Trophoblast cell (in vitro differentiated cells and primary cell): ENCODE measurements around the gene RYK.

Source experiments
- DNase-seq, 2 donors: peaks; one replicate each; pipeline ENCODE4 v3.0.0-alpha.2; 2016
- H2AFZ ChIP-seq: 2 replicates; pipeline ENCODE4 v1.6.1; 2013; ENCODE audit warnings: low read length, moderate library complexity, mild to moderate bottlenecking; ENCODE audit not compliant: insufficient read depth, poor library complexity
- H2AK5ac ChIP-seq: 2 replicates; pipeline ENCODE4 v1.6.1; 2013; ENCODE audit warnings: mild to moderate bottlenecking, low read length
- H2BK120ac ChIP-seq: 2 replicates; pipeline ENCODE4 v1.6.1; 2013; ENCODE audit warnings: low read length, mild to moderate bottlenecking, moderate library complexity; ENCODE audit not compliant: insufficient read depth, poor library complexity
- H2BK12ac ChIP-seq: 2 replicates; pipeline ENCODE4 v1.6.1; 2013; ENCODE audit warnings: mild to moderate bottlenecking, low read length, moderate library complexity
- H2BK5ac ChIP-seq: 2 replicates; pipeline ENCODE4 v1.6.1; 2013; ENCODE audit warnings: low read length, low read depth, moderate library complexity, mild to moderate bottlenecking; ENCODE audit not compliant: poor library complexity
- H3K14ac ChIP-seq: 2 replicates; pipeline ENCODE4 v1.6.1; 2013; ENCODE audit warnings: mild to moderate bottlenecking, low read length
- H3K18ac ChIP-seq: 2 replicates; pipeline ENCODE4 v1.6.1; 2013; ENCODE audit warnings: mild to moderate bottlenecking, low read length
- H3K23ac ChIP-seq: 2 replicates; pipeline ENCODE4 v1.6.1; 2013; ENCODE audit warnings: low read length
- H3K27ac ChIP-seq: 2 replicates; pipeline ENCODE4 v1.5.1; 2013; ENCODE audit warnings: low read depth, mild to moderate bottlenecking, inconsistent platforms, low read length, moderate library complexity
- H3K27me3 ChIP-seq: 2 replicates; pipeline ENCODE4 v1.6.1; 2013; ENCODE audit warnings: inconsistent platforms, mild to moderate bottlenecking, low read length, moderate library complexity; ENCODE audit not compliant: insufficient read depth
- H3K36me3 ChIP-seq, 2 experiments: 1 replicate in 1 of 2; 2 replicates in 1 of 2; pipeline ENCODE4 v1.6.1; 2013; ENCODE audit warnings: low read length in 2 of 2, mild to moderate bottlenecking in 2 of 2, moderate library complexity in 1 of 2; ENCODE audit not compliant: insufficient read depth in 2 of 2, control insufficient read depth in 1 of 2
- H3K4ac ChIP-seq: 2 replicates; pipeline ENCODE4 v1.6.1; 2013; ENCODE audit warnings: low read depth, mild to moderate bottlenecking, low read length, moderate library complexity
- H3K4me1 ChIP-seq, 2 experiments: 1 replicate in 1 of 2; 2 replicates in 1 of 2; pipeline ENCODE4 v1.6.1; 2013; ENCODE audit warnings: low read length in 2 of 2, mild to moderate bottlenecking in 2 of 2, moderate library complexity in 1 of 2; ENCODE audit not compliant: insufficient read depth in 2 of 2, control insufficient read depth in 1 of 2
- H3K4me2 ChIP-seq: 2 replicates; pipeline ENCODE4 v1.6.1; 2013; ENCODE audit warnings: inconsistent platforms, mild to moderate bottlenecking, low read length, moderate library complexity
- H3K4me3 ChIP-seq: 2 replicates; pipeline ENCODE4 v1.5.1; 2013; ENCODE audit warnings: mild to moderate bottlenecking, low read depth, low read length, inconsistent platforms
- H3K79me1 ChIP-seq: one replicate; pipeline ENCODE4 v1.6.1; 2013; ENCODE audit warnings: low read length
- H3K79me2 ChIP-seq: 2 replicates; pipeline ENCODE4 v1.6.1; 2013; ENCODE audit warnings: low read length, mild to moderate bottlenecking; ENCODE audit not compliant: control insufficient read depth, insufficient read depth, poor library complexity
- H3K9ac ChIP-seq: 2 replicates; pipeline ENCODE4 v1.6.1; 2013; ENCODE audit warnings: mild to moderate bottlenecking, low read length
- H3K9me3 ChIP-seq: 2 replicates; pipeline ENCODE4 v1.6.1; 2013; ENCODE audit warnings: low read depth, mild to moderate bottlenecking, control low read depth, inconsistent platforms, low read length; ENCODE audit not compliant: insufficient read depth
- H4K12ac ChIP-seq: 2 replicates; pipeline ENCODE4 v1.6.1; 2013; ENCODE audit warnings: low read depth, mild to moderate bottlenecking, low read length, moderate library complexity
- H4K8ac ChIP-seq: 2 replicates; pipeline ENCODE4 v1.6.1; 2013; ENCODE audit warnings: low read depth, mild to moderate bottlenecking, low read length, moderate library complexity
- H4K91ac ChIP-seq: one replicate; pipeline ENCODE4 v1.6.1; 2013; ENCODE audit warnings: low read depth, mild to moderate bottlenecking, low read length, moderate library complexity
- WGBS: extraction: QIAGEN DNeasy Blood & Tissue Kit; methylation state at CpG from one replicate; pipeline ENCODE4 v1.1.7; 2013; ENCODE audit warnings: missing lambda C conversion rate; ENCODE audit not compliant: insufficient read length, insufficient coverage; ENCODE audit errors: extremely low coverage; 5-methylcytosine and 5-hydroxymethylcytosine counted together

Gene RYK

GRCh38 chr3:134179508-134179907, 71.2 kb downstream of the RYK start:
- Histone ChIP-seq H3K23ac (no peak overlapping the region), H3K9ac (no peak overlapping the region), H3K4me3 (no peak overlapping the region), H3K4me2 (no peak overlapping the region), H3K4ac (no peak overlapping the region), H2BK120ac (no peak overlapping the region), H3K9me3 (no peaks in the 10 kb centered on the region), H4K8ac (no peak overlapping the region), H2BK12ac (no peak overlapping the region), H4K91ac (no peak overlapping the region), H4K12ac (no peak overlapping the region), H3K27me3 (no peaks in the 10 kb centered on the region), H2BK5ac (no peak overlapping the region), H3K36me3 (peaks cover 6 to 11% of the 10 kb centered on the region in 2 experiments), H3K27ac (no peak overlapping the region), H3K79me2 (no peaks in the 10 kb centered on the region), H3K14ac (no peak overlapping the region), H3K79me1 (no peaks in the 10 kb centered on the region), H2AFZ (no peak overlapping the region), H3K4me1 (no peaks in the 10 kb centered on the region), H2AK5ac (no peak overlapping the region), H3K18ac (no peak overlapping the region)
- no peak for DNase-seq
- no CpG with 5 or more reads among the region's 2 CpGs for WGBS

GRCh38 chr3:134163096-134163495, 87.6 kb downstream of the RYK start:
- Histone ChIP-seq H3K4me3 (no peak overlapping the region), H3K14ac (no peak overlapping the region), H3K79me2 (no peaks in the 10 kb centered on the region), H3K36me3 (peaks cover 6 to 8% of the 10 kb centered on the region in 2 experiments), H4K91ac (no peak overlapping the region), H3K79me1 (no peaks in the 10 kb centered on the region), H3K4me1 (no peaks in the 10 kb centered on the region), H2AFZ (no peak overlapping the region), H3K27me3 (no peaks in the 10 kb centered on the region), H3K18ac (no peak overlapping the region), H2BK12ac (no peak overlapping the region), H4K8ac (no peak overlapping the region), H3K4ac (no peak overlapping the region), H3K4me2 (no peak overlapping the region), H3K9me3 (no peaks in the 10 kb centered on the region), H2BK5ac (no peak overlapping the region), H3K9ac (no peak overlapping the region), H2BK120ac (no peak overlapping the region), H4K12ac (no peak overlapping the region), H3K27ac (no peak overlapping the region), H2AK5ac (no peak overlapping the region), H3K23ac (no peak overlapping the region)
- no CpG with 5 or more reads among the region's 6 CpGs for WGBS
- no peak for DNase-seq

GRCh38 chr3:134161898-134162615, 88.6 kb downstream of the RYK start:
- Histone ChIP-seq H3K4me2 (no peak overlapping the region), H3K36me3 (peaks cover 8 to 11% of the 10 kb centered on the region in 2 experiments), H3K79me2 (no peaks in the 10 kb centered on the region), H4K8ac (no peak overlapping the region), H3K9ac (no peak overlapping the region), H3K27me3 (no peaks in the 10 kb centered on the region), H3K18ac (no peak overlapping the region), H3K9me3 (no peaks in the 10 kb centered on the region), H3K14ac (no peak overlapping the region), H3K4ac (no peak overlapping the region), H3K27ac (no peak overlapping the region), H4K12ac (no peak overlapping the region), H3K4me3 (no peak overlapping the region), H2BK5ac (no peak overlapping the region), H2BK12ac (no peak overlapping the region), H3K4me1 (no peaks in the 10 kb centered on the region), H2AFZ (no peak overlapping the region), H3K23ac (no peak overlapping the region), H2BK120ac (no peak overlapping the region), H4K91ac (no peak overlapping the region), H2AK5ac (no peak overlapping the region), H3K79me1 (no peaks in the 10 kb centered on the region)
- WGBS = no CpG with 5 or more reads among the region's 9 CpGs
- DNase-seq = no peak

GRCh38 chr3:134155446-134155845, 95.2 kb downstream of the RYK start:
- Histone ChIP-seq H3K4ac (no peak overlapping the region), H2BK120ac (no peak overlapping the region), H3K4me1 (no peaks in the 10 kb centered on the region), H4K8ac (no peak overlapping the region), H3K4me3 (no peak overlapping the region), H3K9me3 (no peaks in the 10 kb centered on the region), H3K14ac (no peak overlapping the region), H4K12ac (no peak overlapping the region), H3K79me1 (no peaks in the 10 kb centered on the region), H3K4me2 (no peak overlapping the region), H2AFZ (no peak overlapping the region), H3K27me3 (no peaks in the 10 kb centered on the region), H2AK5ac (no peak overlapping the region), H3K9ac (no peak overlapping the region), H3K36me3 (peaks cover 14 to 24% of the 10 kb centered on the region in 2 experiments), H3K27ac (no peak overlapping the region), H4K91ac (no peak overlapping the region), H3K23ac (no peak overlapping the region), H3K79me2 (no peaks in the 10 kb centered on the region), H3K18ac (no peak overlapping the region), H2BK12ac (no peak overlapping the region), H2BK5ac (no peak overlapping the region)
- WGBS = no CpG with 5 or more reads among the region's 2 CpGs
- no peak for DNase-seq
